Activated T-cell treated with anti-CD3 and anti-CD28 coated beads for 4 hours (primary cell): ENCODE results near the gene PLEKHM2.

Experiments used
- DNase-seq: peaks from one replicate; pipeline ENCODE4 v3.0.0-alpha.2; 2020

Gene PLEKHM2

DNA sequence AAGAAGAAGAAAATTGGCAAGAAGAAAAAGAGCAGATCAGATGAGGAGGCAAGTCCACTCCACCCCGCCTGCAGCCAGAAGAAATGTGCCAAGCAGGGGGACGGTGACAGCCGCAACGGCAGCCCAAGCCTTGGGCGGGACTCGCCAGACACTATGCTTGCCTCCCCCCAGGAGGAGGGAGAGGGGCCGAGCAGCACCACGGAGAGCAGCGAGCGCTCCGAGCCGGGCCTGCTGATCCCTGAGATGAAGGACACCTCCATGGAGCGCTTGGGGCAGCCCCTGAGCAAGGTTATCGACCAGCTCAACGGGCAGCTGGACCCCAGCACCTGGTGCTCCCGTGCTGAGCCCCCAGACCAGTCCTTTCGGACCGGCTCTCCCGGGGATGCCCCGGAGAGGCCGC is 42.9 kb downstream of the PLEKHM2 start:
- DNase-seq: no peak

GRCh38 chr1:15727424-15727823 is 43.3 kb downstream of the PLEKHM2 start:
- no peak for DNase-seq

GRCh38 chr1:15727866-15728534 is 43.9 kb downstream of the PLEKHM2 start:
- no peak for DNase-seq

- DNase-seq: no peak
Observed at GRCh38 chr1:15728937-15729657, 45.0 kb downstream of the PLEKHM2 start.

DNA sequence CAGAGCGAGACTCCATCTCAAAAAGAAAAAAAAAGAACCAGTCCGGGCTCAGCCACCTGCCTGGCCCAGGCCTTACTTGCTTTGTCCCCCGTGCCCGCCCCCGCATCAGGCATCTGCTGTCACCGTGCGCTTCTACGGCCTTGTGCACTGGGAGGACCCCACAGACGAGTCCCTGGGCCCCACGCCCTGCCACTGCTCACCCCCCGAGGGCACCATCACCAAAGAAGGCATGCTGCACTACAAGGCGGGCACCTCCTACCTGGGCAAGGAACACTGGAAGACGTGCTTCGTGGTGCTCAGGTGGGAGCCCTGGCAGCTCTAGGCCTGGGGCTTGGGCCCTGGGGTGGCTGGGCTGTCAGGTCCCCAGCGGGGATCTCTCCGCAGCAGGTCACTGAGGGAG is 46.3 kb downstream of the PLEKHM2 start:
- no peak for DNase-seq

DNA sequence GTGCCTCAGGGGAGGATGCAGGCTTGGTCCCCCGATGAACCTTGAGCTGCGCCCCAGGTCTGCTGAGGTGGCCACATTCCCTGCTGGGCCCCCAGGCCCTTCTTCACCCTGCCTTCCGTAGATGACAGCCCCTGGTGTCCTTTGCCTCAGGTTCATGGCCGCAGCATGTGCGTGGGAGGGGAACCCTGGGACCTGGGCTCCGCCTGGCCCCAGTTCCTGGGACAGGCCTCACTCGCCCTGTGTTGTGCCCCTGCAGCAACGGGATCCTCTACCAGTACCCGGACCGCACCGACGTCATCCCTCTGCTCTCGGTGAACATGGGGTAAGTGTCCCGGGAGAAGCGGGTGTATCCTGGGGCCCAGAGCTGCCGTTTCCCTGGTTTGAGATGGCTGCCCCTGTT is 46.8 kb downstream of the PLEKHM2 start:
- no peak for DNase-seq

- no peak for DNase-seq
Observed at GRCh38 chr1:15731735-15732685, 47.9 kb downstream of the PLEKHM2 start.

- no peak for DNase-seq
Observed at GRCh38 chr1:15732686-15733081, 48.6 kb downstream of the PLEKHM2 start.

- no peak for DNase-seq
Observed at GRCh38 chr1:15733218-15733725, 49.2 kb downstream of the PLEKHM2 start.

DNA sequence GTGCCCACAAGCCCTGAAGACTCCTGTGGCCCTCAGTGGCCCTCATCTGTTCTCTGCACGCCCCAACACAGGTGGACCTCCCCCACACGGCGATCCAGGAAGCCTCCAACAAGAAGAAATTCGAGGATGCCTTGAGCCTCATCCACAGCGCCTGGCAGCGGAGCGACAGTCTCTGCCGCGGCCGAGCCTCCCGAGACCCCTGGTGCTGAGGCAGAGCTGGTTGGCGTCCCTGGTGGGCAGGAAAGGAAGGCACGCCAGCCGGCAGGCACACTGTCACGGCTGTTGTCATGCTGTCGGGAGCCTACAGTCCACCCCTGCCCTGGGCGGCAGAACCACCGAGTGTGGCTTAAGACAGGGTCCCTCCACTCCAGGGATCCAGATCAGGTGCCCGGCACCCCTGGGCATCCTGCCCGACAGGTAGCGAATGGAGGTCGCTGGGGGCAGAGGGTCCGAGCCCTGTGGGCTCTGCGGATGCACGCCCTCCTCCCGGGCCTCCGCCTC is 49.7 kb downstream of the PLEKHM2 start:
- no peak for DNase-seq

- no peak for DNase-seq
Observed at GRCh38 chr1:15734296-15734695, 50.2 kb downstream of the PLEKHM2 start.

GRCh38 chr1:15734901-15735300 is 50.8 kb downstream of the PLEKHM2 start:
- DNase-seq: no peak

DNA sequence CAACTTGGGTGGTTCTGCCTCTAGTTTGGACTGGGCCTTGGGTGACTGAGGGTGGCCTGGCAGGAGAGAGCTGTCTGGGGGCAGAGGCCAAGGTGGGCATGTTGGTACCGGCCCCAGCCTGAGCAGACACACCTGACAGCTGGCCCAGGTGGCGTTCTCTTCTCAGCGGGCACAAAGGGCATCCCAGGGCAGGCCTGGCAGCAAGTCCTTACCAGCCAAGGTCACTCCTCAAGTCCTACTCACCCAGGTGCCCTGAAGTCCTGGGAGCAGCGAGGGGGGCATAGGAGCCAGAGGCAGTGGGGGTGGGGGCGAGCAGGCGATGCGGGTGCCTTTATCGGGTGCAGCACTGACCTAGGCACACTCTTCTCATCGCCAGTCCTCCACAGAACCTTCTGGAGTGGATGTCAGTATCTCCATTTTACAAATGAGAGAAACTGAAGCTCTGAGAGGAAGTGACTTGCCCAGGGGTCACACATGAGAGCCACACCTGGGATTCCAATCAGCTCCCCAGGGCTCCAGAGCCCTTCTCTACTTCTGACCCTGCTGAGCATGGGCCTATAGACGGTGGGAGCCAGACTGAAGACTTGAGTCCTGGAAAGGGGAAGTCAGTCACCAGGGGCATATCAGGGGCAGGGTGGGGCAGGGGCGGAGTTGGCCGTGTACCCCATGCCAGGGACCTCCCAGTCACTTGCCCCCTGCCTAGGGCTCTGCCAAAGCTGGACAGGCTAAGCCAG is 51.4 kb downstream of the PLEKHM2 start:
- DNase-seq: no peak

DNA sequence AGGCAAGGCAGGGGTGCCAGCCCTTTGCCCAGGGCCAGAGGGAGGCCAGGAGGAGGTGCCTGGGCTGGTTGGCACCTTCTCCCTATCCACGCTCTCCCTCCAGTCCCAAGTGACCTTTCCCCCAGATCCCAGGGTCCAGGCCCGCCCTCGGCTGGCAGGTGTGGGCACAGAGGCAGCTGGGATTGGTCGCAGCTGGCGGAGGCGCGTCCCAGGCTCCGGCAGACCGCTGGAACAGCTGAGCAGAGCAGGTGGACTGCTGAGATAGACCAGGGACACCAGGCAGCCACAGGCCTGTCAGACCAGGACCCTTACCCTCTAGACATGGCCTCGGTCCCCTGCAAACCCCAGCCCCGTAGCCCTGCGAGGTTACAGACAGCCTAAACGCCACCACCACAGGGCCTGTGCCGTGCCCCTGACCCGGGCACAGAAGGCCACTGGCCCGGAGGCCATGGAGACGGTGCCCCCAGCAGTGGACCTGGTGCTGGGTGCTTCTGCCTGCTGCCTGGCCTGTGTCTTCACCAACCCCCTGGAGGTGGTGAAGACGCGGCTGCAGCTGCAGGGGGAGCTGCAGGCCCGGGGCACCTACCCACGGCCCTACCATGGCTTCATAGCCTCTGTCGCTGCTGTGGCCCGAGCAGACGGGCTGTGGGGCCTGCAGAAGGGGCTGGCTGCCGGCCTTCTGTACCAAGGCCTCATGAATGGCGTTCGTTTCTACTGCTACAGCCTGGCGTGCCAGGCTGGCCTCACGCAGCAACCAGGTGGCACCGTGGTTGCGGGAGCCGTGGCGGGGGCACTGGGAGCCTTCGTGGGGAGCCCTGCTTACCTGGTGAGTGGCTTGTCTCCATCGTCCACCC is 52.1 kb downstream of the PLEKHM2 start, which contains the start of gene SLC25A34:
Gene SLC25A34, plus strand, starts transcription at position 221 of the 854 bp plus-strand sequence. Its CDS starts 228 bp downstream, at position 449.
- no peak for DNase-seq

DNA sequence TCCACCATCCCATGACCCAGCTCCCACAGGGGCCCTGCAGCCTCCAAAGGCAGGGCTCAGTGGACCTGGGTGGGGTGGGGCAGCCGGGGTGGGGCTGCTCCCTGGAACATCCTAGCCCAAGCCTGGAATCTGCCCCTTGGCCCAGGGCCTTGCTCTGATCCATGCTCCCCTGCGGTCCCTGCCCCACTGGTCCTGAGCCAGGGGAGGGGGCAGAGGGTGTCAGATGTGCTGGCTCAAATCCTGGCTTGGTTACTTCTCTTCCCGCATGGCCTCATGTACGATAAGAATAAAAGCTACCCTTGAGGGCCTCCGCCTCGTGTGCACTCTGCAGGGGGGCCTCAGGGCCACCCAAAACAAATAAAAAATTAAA is 52.8 kb downstream of the PLEKHM2 start:
- DNase-seq: no peak

GRCh38 chr1:15737324-15738319 is 53.5 kb downstream of the PLEKHM2 start:
- no peak for DNase-seq

- no peak for DNase-seq
Observed at GRCh38 chr1:15738416-15739113, 54.4 kb downstream of the PLEKHM2 start.

GRCh38 chr1:15739259-15739658 is 55.1 kb downstream of the PLEKHM2 start:
- DNase-seq: no peak

DNA sequence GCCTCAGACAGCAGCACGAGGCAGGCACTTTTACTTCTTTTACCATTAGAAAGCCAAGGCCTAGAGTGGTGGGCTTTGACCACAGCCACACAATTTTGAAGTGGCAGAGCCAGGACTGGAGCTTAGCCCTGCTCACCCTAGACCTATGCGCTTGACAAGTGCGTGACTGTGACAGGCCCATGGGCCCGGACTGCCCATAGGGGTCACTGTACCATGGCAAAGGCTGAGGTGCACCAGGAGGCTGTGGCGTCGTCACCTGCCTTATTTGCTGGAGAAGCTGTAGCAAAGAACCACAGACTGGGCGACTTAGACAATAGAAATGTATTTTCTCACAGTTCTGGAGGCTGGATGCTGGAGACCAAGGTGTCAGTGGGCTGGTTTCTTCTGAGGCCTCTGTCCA is 55.6 kb downstream of the PLEKHM2 start:
- DNase-seq: no peak
